A673 (cell line): ENCODE results near the gene EYS.

Source experiments
- CTCF ChIP-seq: fragments of 300-800, 200-600 bp; sonication (generic); conservative IDR thresholded peaks from 2 replicates; pipeline ENCODE4 v1.5.1; 2017; ENCODE audit warnings: low read depth, mild to moderate bottlenecking, antibody characterized with exemption, low read length, moderate library complexity, mixed read lengths
- EZH2 ChIP-seq: fragments of 200-600 bp; sonication (generic); IDR thresholded peaks from 2 replicates; pipeline ENCODE4 v1.6.1; 2017; ENCODE audit warnings: borderline replicate concordance, low read depth, mild to moderate bottlenecking, mixed read lengths, antibody characterized with exemption, low read length; ENCODE audit not compliant: poor library complexity, severe bottlenecking

- no peak for TF ChIP-seq CTCF
- TF ChIP-seq EZH2, result no peak
Measured at GRCh38 chr6:64294034-64294433, 1413.0 kb downstream of the EYS start.
